ENCODE results near the gene SUCLG2. TPM values are rescaled to one million over a fixed set of nuclear protein-coding genes. Genes with fewer than 3 reads are reported as not detected.
A peak's percentile ranks its signal among the peaks of the same experiment; 100 is the strongest.

The SUCLG2 gene
- total and polyA plus RNA-seq, 2 of the 4 experiments (the other 2 are of a cell fraction), result 26.8 to 34.6 TPM

DNA sequence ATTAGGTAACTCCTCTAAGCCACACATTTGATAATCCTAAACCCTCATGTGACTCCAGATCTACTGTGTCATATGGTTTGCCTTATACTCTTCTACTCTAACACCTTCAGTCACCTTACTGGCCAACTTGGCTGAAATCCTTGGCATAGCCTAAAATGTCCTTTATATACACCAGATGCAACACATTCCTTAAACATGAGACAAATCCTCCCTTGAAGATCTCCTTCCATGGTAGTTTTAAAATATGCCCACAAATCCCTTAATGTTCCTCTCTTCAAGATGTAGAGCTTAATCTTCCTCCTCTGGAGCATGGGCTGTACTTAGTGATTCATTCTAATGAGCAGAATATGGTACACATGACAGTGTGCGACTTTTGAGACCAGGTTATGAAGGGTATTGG, 238.9 kb downstream of the SUCLG2 start:
- no peak overlapping the region for H4K5ac ChIP-seq (ENCODE audit: low read depth, low read length)
- H3K9ac ChIP-seq (ENCODE audit: low read depth, low read length), result no peak overlapping the region
- peaks cover 4% of the 10 kb centered on the region for H3K4me1 ChIP-seq (ENCODE audit: control insufficient read depth, insufficient read depth, low read length)
- TF ChIP-seq RFX5 (IDR thresholded peaks at IDR 0.05; ENCODE audit: low read depth, low read length), result no peak
- TF ChIP-seq, protein P1, sequence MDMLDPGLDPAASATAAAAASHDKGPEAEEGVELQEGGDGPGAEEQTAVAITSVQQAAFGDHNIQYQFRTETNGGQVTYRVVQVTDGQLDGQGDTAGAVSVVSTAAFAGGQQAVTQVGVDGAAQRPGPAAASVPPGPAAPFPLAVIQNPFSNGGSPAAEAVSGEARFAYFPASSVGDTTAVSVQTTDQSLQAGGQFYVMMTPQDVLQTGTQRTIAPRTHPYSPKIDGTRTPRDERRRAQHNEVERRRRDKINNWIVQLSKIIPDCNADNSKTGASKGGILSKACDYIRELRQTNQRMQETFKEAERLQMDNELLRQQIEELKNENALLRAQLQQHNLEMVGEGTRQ (IDR thresholded peaks at IDR 0.05; ENCODE audit: low read depth, low read length), result no peak
- TF ChIP-seq MAFK (IDR thresholded peaks at IDR 0.05; ENCODE audit: low read depth, low read length), result no peak
- TF ChIP-seq NFE2L2 (IDR thresholded peaks at IDR 0.05; ENCODE audit: low read depth, low read length), result no peak
- TF ChIP-seq RAD21 (IDR thresholded peaks at IDR 0.05; ENCODE audit: low read length), result no peak
- no peak for TF ChIP-seq BHLHE40 (IDR thresholded peaks at IDR 0.05; ENCODE audit: low read depth, low read length)
- no peak for TF ChIP-seq FOS (IDR thresholded peaks at IDR 0.05; ENCODE audit: low read depth, low read length)
- no peak for TF ChIP-seq CEBPB (IDR thresholded peaks at IDR 0.05; ENCODE audit: low read depth, low read length)
- TF ChIP-seq MXI1 (IDR thresholded peaks at IDR 0.05; ENCODE audit: borderline replicate concordance, low read depth, low read length), result no peak
- no peak for TF ChIP-seq SMC3 (IDR thresholded peaks at IDR 0.05; ENCODE audit: low read depth, low read length)
- TF ChIP-seq, protein P2, sequence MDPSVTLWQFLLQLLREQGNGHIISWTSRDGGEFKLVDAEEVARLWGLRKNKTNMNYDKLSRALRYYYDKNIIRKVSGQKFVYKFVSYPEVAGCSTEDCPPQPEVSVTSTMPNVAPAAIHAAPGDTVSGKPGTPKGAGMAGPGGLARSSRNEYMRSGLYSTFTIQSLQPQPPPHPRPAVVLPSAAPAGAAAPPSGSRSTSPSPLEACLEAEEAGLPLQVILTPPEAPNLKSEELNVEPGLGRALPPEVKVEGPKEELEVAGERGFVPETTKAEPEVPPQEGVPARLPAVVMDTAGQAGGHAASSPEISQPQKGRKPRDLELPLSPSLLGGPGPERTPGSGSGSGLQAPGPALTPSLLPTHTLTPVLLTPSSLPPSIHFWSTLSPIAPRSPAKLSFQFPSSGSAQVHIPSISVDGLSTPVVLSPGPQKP (IDR thresholded peaks at IDR 0.05; ENCODE audit: borderline replicate concordance, low read depth, low read length), result no peak
- TF ChIP-seq MAZ (IDR thresholded peaks at IDR 0.05; ENCODE audit: borderline replicate concordance, low read depth, low read length), result no peak
- TF ChIP-seq, protein P3, sequence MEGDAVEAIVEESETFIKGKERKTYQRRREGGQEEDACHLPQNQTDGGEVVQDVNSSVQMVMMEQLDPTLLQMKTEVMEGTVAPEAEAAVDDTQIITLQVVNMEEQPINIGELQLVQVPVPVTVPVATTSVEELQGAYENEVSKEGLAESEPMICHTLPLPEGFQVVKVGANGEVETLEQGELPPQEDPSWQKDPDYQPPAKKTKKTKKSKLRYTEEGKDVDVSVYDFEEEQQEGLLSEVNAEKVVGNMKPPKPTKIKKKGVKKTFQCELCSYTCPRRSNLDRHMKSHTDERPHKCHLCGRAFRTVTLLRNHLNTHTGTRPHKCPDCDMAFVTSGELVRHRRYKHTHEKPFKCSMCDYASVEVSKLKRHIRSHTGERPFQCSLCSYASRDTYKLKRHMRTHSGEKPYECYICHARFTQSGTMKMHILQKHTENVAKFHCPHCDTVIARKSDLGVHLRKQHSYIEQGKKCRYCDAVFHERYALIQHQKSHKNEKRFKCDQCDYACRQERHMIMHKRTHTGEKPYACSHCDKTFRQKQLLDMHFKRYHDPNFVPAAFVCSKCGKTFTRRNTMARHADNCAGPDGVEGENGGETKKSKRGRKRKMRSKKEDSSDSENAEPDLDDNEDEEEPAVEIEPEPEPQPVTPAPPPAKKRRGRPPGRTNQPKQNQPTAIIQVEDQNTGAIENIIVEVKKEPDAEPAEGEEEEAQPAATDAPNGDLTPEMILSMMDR (conservative IDR thresholded peaks at IDR 0.05; ENCODE audit: low read depth, low read length), result no peak
- H2BK20ac ChIP-seq (ENCODE audit: low read depth, low read length), result no peak overlapping the region
- no peaks in the 10 kb centered on the region for H3K27me3 ChIP-seq (ENCODE audit: control insufficient read depth, insufficient read depth, low read length)
- WGBS, 2 experiments (ENCODE audit: extremely low coverage in 2 of 2, insufficient read length in 1 of 2), result no CpG with 5 or more reads among the region's 1 CpG
- intact Hi-C loops (cut with micrococcal nuclease), result no loop called here
- BruUV-seq (replicated peaks), result no TSS peak
- 0 out of 2 replicates have a peak overlapping the region, but pooled peaks have one; percentile 20 for H3K14ac ChIP-seq (replicated peaks; ENCODE audit: low read depth, low read length)
- no peaks in the 10 kb centered on the region for H4K20me1 ChIP-seq (ENCODE audit: insufficient read depth, low read length)
- no peak overlapping the region for H3K56ac ChIP-seq (ENCODE audit: extremely low read depth, insufficient read depth, low read length)
- ChIA-PET CTCF (no interaction called here), POLR2A (ENCODE audit: unreplicated experiment) (no interaction called here)
- H2BK120ac ChIP-seq (ENCODE audit: low read depth, low read length), result no peak overlapping the region
- H2AK9ac ChIP-seq (replicated peaks; ENCODE audit: low read depth, low read length, poor library complexity), result no peak overlapping the region
- H3K27ac ChIP-seq (ENCODE audit: insufficient read depth, low read length), result no peak overlapping the region; the same call in 1 of the 2 replicates
- no peak overlapping the region for H2AFZ ChIP-seq (replicated peaks; ENCODE audit: low read length, poor library complexity)
- H4K8ac ChIP-seq (ENCODE audit: low read depth in 2 of 2, low read length in 2 of 2), result no peak overlapping the region
- ATAC-seq (ENCODE audit: low read depth), result peak; percentile 56
- H3K9me1 ChIP-seq (ENCODE audit: insufficient read depth, low read length), result no peaks in the 10 kb centered on the region
- no peaks in the 10 kb centered on the region for H3K9me3 ChIP-seq (ENCODE audit: control insufficient read depth, insufficient read depth, low read length)
- dilution Hi-C loops (cut with HindIII; ENCODE audit: low sequenced_read_pairs, unreplicated experiment), result no loop called here
- no peaks in the 10 kb centered on the region for H3K36me3 ChIP-seq (ENCODE audit: control insufficient read depth, insufficient read depth, low read length)
- H3K23ac ChIP-seq (ENCODE audit: low read depth, low read length), result no peak overlapping the region
- H3K79me1 ChIP-seq (ENCODE audit: low read depth in 1 of 2, low read length in 2 of 2), result no peaks in the 10 kb centered on the region; a peak in 1 of 4 replicates
- no peak overlapping the region for H2BK5ac ChIP-seq (ENCODE audit: low read depth, low read length, poor library complexity, severe bottlenecking)
- H2BK15ac ChIP-seq (ENCODE audit: low read depth, low read length), result no peak overlapping the region
- no peak overlapping the region for H2AK5ac ChIP-seq (ENCODE audit: low read depth, low read length)
- in situ Hi-C loops (cut with MboI; ENCODE audit: low sequenced_read_pairs), result no loop called here
- no peak overlapping the region for H3K4ac ChIP-seq (ENCODE audit: low read depth, low read length)
- peak; percentile 59 for DNase-seq
- no peak overlapping the region for H3K4me3 ChIP-seq (ENCODE audit: insufficient read depth, low read depth, low read length)
- no peak overlapping the region; the same call in 1 of the 2 replicates for H3K4me2 ChIP-seq (ENCODE audit: low read depth, low read length)
- H3K18ac ChIP-seq (ENCODE audit: low read depth, low read length), result peak overlapping the region; percentile 24
- H4K91ac ChIP-seq (ENCODE audit: insufficient read depth, low read depth, low read length), result no peak overlapping the region

Data from IMR-90 (cell line).